ENCODE results near the gene GABRG3. TPM values are rescaled to one million over a fixed set of nuclear protein-coding genes. Genes with fewer than 3 reads are reported as not detected.

The GABRG3 gene
- total and polyA plus RNA-seq, 2 of the 4 experiments (the other 2 are of a cell fraction) = not detected

DNA sequence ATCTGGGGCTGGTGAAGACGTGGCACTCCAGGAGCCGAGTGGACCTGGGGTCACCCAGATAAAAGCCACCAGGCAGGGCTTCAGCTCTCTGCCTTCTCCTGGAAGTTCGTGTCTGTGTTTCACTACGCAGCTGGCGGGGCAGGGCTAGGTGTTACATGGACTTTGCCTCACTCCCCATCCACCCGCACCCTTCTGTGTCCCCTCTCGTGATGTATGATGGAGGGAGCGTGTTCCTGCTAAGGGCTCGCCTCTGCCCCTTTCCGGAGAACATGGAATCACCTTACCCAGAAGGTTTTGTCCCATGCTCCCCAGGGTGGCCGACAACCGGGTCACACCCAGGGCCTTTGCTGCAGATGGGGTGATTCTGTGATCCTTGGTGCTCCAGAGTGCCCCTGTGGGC is 96.2 kb downstream of the GABRG3 start:
- Histone ChIP-seq H2BK5ac (ENCODE audit: low read depth, low read length, poor library complexity, severe bottlenecking) (no peak overlapping the region), H2BK20ac (ENCODE audit: low read depth, low read length) (no peak overlapping the region), H2AK5ac (ENCODE audit: low read depth, low read length) (no peak overlapping the region), H2AK9ac (replicated peaks; ENCODE audit: low read depth, low read length, poor library complexity) (no peak overlapping the region), H3K4me3 (ENCODE audit: insufficient read depth, low read depth, low read length) (no peak overlapping the region), H4K91ac (ENCODE audit: insufficient read depth, low read depth, low read length) (no peak overlapping the region), H3K9me1 (ENCODE audit: insufficient read depth, low read length) (no peaks in the 10 kb centered on the region), H4K5ac (ENCODE audit: low read depth, low read length) (no peak overlapping the region), H3K9ac (ENCODE audit: low read depth, low read length) (no peak overlapping the region), H3K4me1 (ENCODE audit: control insufficient read depth, insufficient read depth, low read length) (no peaks in the 10 kb centered on the region), H3K4ac (ENCODE audit: low read depth, low read length) (no peak overlapping the region), H2AFZ (replicated peaks; ENCODE audit: low read length, poor library complexity) (no peak overlapping the region), H3K56ac (ENCODE audit: extremely low read depth, insufficient read depth, low read length) (no peak overlapping the region), H4K20me1 (ENCODE audit: insufficient read depth, low read length) (no peaks in the 10 kb centered on the region), H2BK120ac (ENCODE audit: low read depth, low read length) (no peak overlapping the region), H3K23ac (ENCODE audit: low read depth, low read length) (no peak overlapping the region), H3K27ac (ENCODE audit: insufficient read depth, low read length) (no peak overlapping the region), H3K9me3 (ENCODE audit: control insufficient read depth, insufficient read depth, low read length) (peaks cover 44% of the 10 kb centered on the region), H3K27me3 (ENCODE audit: control insufficient read depth, insufficient read depth, low read length) (no peaks in the 10 kb centered on the region), H3K36me3 (ENCODE audit: control insufficient read depth, insufficient read depth, low read length) (no peaks in the 10 kb centered on the region), H3K14ac (replicated peaks; ENCODE audit: low read depth, low read length) (no peak overlapping the region), H3K4me2 (ENCODE audit: low read depth, low read length) (no peak overlapping the region), H3K18ac (ENCODE audit: low read depth, low read length) (no peak overlapping the region), H4K8ac (ENCODE audit: low read depth in 2 of 2, low read length in 2 of 2) (no peak overlapping the region), H2BK15ac (ENCODE audit: low read depth, low read length) (no peak overlapping the region), H3K79me1 (ENCODE audit: low read depth in 1 of 2, low read length in 2 of 2) (no peaks in the 10 kb centered on the region)
- in situ Hi-C loops (cut with MboI; ENCODE audit: low sequenced_read_pairs) = no loop called here
- DNase-seq (no peak), ATAC-seq (ENCODE audit: low read depth) (no peak)
- no peak for TF ChIP-seq FOS (IDR thresholded peaks at IDR 0.05; ENCODE audit: low read depth, low read length)
- TF ChIP-seq MAZ (IDR thresholded peaks at IDR 0.05; ENCODE audit: borderline replicate concordance, low read depth, low read length) = no peak
- TF ChIP-seq RCOR1 (IDR thresholded peaks at IDR 0.05; ENCODE audit: insufficient replicate concordance, low read length) = no peak
- no peak for TF ChIP-seq BHLHE40 (IDR thresholded peaks at IDR 0.05; ENCODE audit: low read depth, low read length)
- TF ChIP-seq POLR2A (IDR thresholded peaks at IDR 0.05; ENCODE audit: low read depth, low read length) = no peak
- no peak for TF ChIP-seq NFE2L2 (IDR thresholded peaks at IDR 0.05; ENCODE audit: low read depth, low read length)
- TF ChIP-seq MAFK (IDR thresholded peaks at IDR 0.05; ENCODE audit: low read depth, low read length) = no peak
- no peak for TF ChIP-seq CEBPB (IDR thresholded peaks at IDR 0.05; ENCODE audit: low read depth, low read length)
- no peak for TF ChIP-seq MXI1 (IDR thresholded peaks at IDR 0.05; ENCODE audit: borderline replicate concordance, low read depth, low read length)
- TF ChIP-seq SMC3 (IDR thresholded peaks at IDR 0.05; ENCODE audit: low read depth, low read length) = no peak
- TF ChIP-seq CHD1 (IDR thresholded peaks at IDR 0.05; ENCODE audit: low read depth, low read length) = no peak
- no peak for TF ChIP-seq RFX5 (IDR thresholded peaks at IDR 0.05; ENCODE audit: low read depth, low read length)
- POLR2A ChIA-PET (ENCODE audit: unreplicated experiment) = no interaction called here
- no TSS peak for BruUV-seq (replicated peaks)
- dilution Hi-C loops (cut with HindIII; ENCODE audit: low sequenced_read_pairs, unreplicated experiment) = no loop called here
- intact Hi-C loops (cut with micrococcal nuclease) = no loop called here
- no CpG with 5 or more reads among the region's 12 CpGs for WGBS, 2 experiments (ENCODE audit: extremely low coverage in 2 of 2, insufficient read length in 1 of 2)
- CTCF ChIA-PET = no interaction called here

Measured in IMR-90 (cell line).